Measurements from ENCODE around the gene SMG6. TPM values are rescaled to one million over a fixed set of nuclear protein-coding genes. Genes with fewer than 3 reads are reported as not detected.
A peak's percentile ranks its signal among the peaks of the same experiment; 100 is the strongest.

SMG6 gene
- total RNA-seq, 1 experiment from 2014 or later = 33.8 TPM

- Histone ChIP-seq H3K9me3 (no peaks in the 10 kb centered on the region), H3K4me1 (peaks cover 16% of the 10 kb centered on the region), H3K27me3 (replicated peaks; ENCODE audit: control insufficient read depth, insufficient read depth, low read length) (no peaks in the 10 kb centered on the region), H3K4me3 (ENCODE audit: low read depth, low read length) (peak overlapping the region; percentile 53), H3K36me3 (ENCODE audit: control insufficient read depth, insufficient read depth, low read length) (no peaks in the 10 kb centered on the region)
- peak in 1 of 2 experiments; percentile 55 for DNase-seq
- Mint-ChIP-seq H3K9me3 (ENCODE audit: unreplicated experiment) (no peaks in the 10 kb centered on the region), H3K4me1 (ENCODE audit: low read depth, unreplicated experiment) (no peaks in the 10 kb centered on the region), H3K36me3 (ENCODE audit: insufficient read depth, unreplicated experiment) (peaks cover 23% of the 10 kb centered on the region), H3K27me3 (ENCODE audit: insufficient read depth, unreplicated experiment) (peaks cover 12% of the 10 kb centered on the region), H3K4me3 (ENCODE audit: unreplicated experiment) (peak overlapping the region; percentile 70), H3K27ac (ENCODE audit: unreplicated experiment) (peak overlapping the region; percentile 49)
- no TSS peak for BruUV-seq (replicated peaks)
- no peak for TF ChIP-seq CTCF (IDR thresholded peaks at IDR 0.05; ENCODE audit: insufficient read depth in 1 of 2, low read depth in 1 of 2, low read length in 1 of 2, severe bottlenecking in 1 of 2, unreplicated experiment in 1 of 2)
- ChIA-PET POLR2A (interaction anchor here (0.6 kb wide), 3 partner anchors 178 to 310 kb away, joined by 3 to 5 read pairs (median 4); no protein-coding TSS in a partner anchor), CTCF (interaction anchor here (0.5 to 1.3 kb wide), 6 partner anchors 9 to 365 kb away, joined by 3 to 7 read pairs (median 4); no protein-coding TSS in a partner anchor)
- intact Hi-C loops (cut with micrococcal nuclease; ENCODE audit: unreplicated experiment) = loop anchor here (5.0 to 10.0 kb wide), 3 partner anchors 121 to 301 kb away; no protein-coding TSS in a partner anchor
Observed at GRCh38 chr17:2051061-2051932, 252.3 kb downstream of the SMG6 start.

- Histone ChIP-seq H3K4me1 (peaks cover 16% of the 10 kb centered on the region), H3K4me3 (ENCODE audit: low read depth, low read length) (peak overlapping the region; percentile 53), H3K36me3 (ENCODE audit: control insufficient read depth, insufficient read depth, low read length) (no peaks in the 10 kb centered on the region), H3K27me3 (replicated peaks; ENCODE audit: control insufficient read depth, insufficient read depth, low read length) (no peaks in the 10 kb centered on the region), H3K9me3 (no peaks in the 10 kb centered on the region)
- ChIA-PET POLR2A (interaction anchor here (0.6 kb wide), 4 partner anchors 179 to 311 kb away, joined by 3 to 5 read pairs (median 4); no protein-coding TSS in a partner anchor), CTCF (interaction anchor here (0.6 to 1.3 kb wide), 7 partner anchors 10 to 473 kb away, joined by 3 to 7 read pairs (median 4); no protein-coding TSS in a partner anchor)
- no TSS peak for BruUV-seq (replicated peaks)
- Mint-ChIP-seq H3K27ac (ENCODE audit: unreplicated experiment) (peak overlapping the region; percentile 49), H3K36me3 (ENCODE audit: insufficient read depth, unreplicated experiment) (peaks cover 23% of the 10 kb centered on the region), H3K9me3 (ENCODE audit: unreplicated experiment) (no peaks in the 10 kb centered on the region), H3K4me1 (ENCODE audit: low read depth, unreplicated experiment) (no peaks in the 10 kb centered on the region), H3K27me3 (ENCODE audit: insufficient read depth, unreplicated experiment) (peaks cover 12% of the 10 kb centered on the region), H3K4me3 (ENCODE audit: unreplicated experiment) (peak overlapping the region; percentile 70)
- DNase-seq = peak; percentile 87 to 89
- intact Hi-C loops (cut with micrococcal nuclease; ENCODE audit: unreplicated experiment) = loop anchor here (5.0 to 10.0 kb wide), 3 partner anchors 122 to 302 kb away; no protein-coding TSS in a partner anchor
- no peak for TF ChIP-seq CTCF (IDR thresholded peaks at IDR 0.05; ENCODE audit: insufficient read depth in 1 of 2, low read depth in 1 of 2, low read length in 1 of 2, severe bottlenecking in 1 of 2, unreplicated experiment in 1 of 2)
Observed at GRCh38 chr17:2050300-2051060, 253.1 kb downstream of the SMG6 start.
